ENCODE data around the gene ABHD16A. TPM values are rescaled to one million over a fixed set of nuclear protein-coding genes. Genes with fewer than 3 reads are reported as not detected.
A peak's percentile ranks its signal among the peaks of the same experiment; 100 is the strongest.

Gene ABHD16A
- total and polyA plus RNA-seq, 2 of the 13 experiments (the other 11 are each of a cell fraction or from before 2014, with no cell fraction given): 43.5 to 45.4 TPM

DNA sequence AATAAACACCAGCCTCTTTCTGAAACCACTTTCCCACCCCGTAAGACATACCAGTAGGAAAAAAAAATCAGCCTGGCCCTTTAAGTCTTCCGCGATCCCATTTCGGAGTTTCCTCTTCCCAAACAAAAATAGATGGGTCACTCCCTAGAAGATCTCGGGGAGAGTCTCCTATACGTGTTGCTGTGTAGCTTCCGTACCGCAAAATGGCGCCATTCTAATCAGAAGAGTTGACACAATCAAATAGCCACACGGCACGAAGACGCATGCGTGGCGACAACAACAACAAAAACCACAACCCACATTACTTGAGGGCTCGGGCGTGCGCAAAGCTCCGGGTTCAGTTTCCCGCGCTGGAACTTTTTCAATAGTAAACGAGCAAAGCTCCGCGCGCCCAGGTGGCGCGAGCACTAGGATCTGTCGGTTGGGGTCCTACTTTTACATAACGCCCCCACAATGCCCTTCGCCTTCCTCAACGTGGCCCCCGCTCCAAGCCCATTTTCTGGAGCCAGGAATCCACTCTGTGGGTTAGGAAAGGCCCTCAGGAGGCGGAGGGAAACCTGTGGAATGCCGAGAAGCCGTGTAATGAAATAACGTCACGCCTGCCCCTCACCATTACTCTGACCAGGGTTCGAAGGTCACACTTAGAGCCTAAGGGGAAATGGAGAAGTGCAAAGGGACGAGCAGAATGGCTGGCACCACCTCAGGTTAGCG, 38.2 kb downstream of the ABHD16A start, which contains the start of gene GPANK1 (continued):
- TF ChIP-seq, protein P1, sequence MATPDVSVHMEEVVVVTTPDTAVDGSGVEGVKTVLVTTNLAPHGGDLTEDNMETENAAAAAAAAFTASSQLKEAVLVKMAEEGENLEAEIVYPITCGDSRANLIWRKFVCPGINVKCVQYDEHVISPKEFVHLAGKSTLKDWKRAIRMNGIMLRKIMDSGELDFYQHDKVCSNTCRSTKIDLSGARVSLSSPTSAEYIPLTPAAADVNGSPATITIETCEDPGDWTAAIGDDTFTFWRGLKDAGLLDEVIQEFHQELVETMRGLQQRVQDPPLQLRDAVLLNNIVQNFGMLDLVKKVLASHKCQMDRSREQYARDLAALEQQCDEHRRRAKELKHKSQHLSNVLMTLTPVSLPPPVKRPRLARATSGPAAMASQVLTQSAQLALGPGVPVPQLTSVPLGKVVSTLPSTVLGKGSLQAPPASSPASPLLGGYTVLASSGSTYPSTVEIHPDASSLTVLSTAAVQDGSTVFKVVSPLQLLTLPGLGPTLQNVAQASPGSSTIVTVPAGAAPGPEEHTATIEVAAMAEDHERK (CRISPR knock-in tag; IDR thresholded peaks at IDR 0.05; ENCODE audit: low read depth): no peak
- no peak for TF ChIP-seq SATB2 (CRISPR knock-in tag; IDR thresholded peaks at IDR 0.05)
- TF ChIP-seq NR2C2 (CRISPR knock-in tag; IDR thresholded peaks at IDR 0.05; ENCODE audit: borderline replicate concordance): no peak
- TF ChIP-seq ZFP82 (CRISPR knock-in tag; IDR thresholded peaks at IDR 0.05; ENCODE audit: borderline replicate concordance): peak; percentile 90
- TF ChIP-seq, protein P2, sequence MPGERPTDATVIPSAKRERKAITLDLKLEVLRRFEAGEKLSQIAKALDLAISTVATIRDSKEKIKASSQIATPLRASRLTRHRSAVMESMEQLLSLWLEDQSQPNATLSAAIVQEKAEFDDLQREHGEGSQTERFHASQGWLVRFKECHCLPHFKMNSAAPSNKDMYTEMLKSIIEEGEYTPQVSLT (CRISPR knock-in tag; IDR thresholded peaks at IDR 0.05; ENCODE audit: borderline replicate concordance, low read depth): no peak
- TF ChIP-seq ZNF776 (CRISPR knock-in tag; IDR thresholded peaks at IDR 0.05): no peak; the same call in 1 of the 2 replicates
- TF ChIP-seq ZNF709 (CRISPR knock-in tag; IDR thresholded peaks at IDR 0.05): no peak
- TF ChIP-seq, protein P3, sequence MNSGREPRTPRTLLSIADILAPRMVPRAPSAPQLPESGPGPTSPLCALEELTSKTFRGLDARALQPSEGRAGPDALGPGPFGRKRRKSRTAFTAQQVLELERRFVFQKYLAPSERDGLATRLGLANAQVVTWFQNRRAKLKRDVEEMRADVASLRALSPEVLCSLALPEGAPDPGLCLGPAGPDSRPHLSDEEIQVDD (CRISPR knock-in tag; IDR thresholded peaks at IDR 0.05; ENCODE audit: borderline replicate concordance): 0 out of 2 replicates have a peak, but pooled peaks have one; percentile 25
- no peak for TF ChIP-seq CBX2 (IDR thresholded peaks at IDR 0.05; ENCODE audit: low read depth, low read length)
- 0 out of 2 replicates have a peak, but pooled peaks have one; percentile 27 for TF ChIP-seq CBX2 (CRISPR knock-in tag; IDR thresholded peaks at IDR 0.05; ENCODE audit: low read depth)
- TF ChIP-seq, protein P4, sequence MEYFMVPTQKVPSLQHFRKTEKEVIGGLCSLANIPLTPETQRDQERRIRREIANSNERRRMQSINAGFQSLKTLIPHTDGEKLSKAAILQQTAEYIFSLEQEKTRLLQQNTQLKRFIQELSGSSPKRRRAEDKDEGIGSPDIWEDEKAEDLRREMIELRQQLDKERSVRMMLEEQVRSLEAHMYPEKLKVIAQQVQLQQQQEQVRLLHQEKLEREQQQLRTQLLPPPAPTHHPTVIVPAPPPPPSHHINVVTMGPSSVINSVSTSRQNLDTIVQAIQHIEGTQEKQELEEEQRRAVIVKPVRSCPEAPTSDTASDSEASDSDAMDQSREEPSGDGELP (IDR thresholded peaks at IDR 0.05; ENCODE audit: borderline replicate concordance, low read depth): peak; percentile 12; the same call in 1 of the 2 replicates
- 0 out of 2 replicates have a peak, but pooled peaks have one; percentile 57 for TF ChIP-seq ZNF530 (CRISPR knock-in tag; IDR thresholded peaks at IDR 0.05; ENCODE audit: low read depth)
- TF ChIP-seq ZNF780A (CRISPR knock-in tag; IDR thresholded peaks at IDR 0.05): peak; percentile 53; the same call in 1 of the 2 replicates
- peak; percentile 38; the same call in 1 of the 2 replicates for TF ChIP-seq CBX5 (CRISPR knock-in tag; IDR thresholded peaks at IDR 0.05; ENCODE audit: borderline replicate concordance)
- peak; percentile 97 for TF ChIP-seq ZNF335 (CRISPR knock-in tag; IDR thresholded peaks at IDR 0.05)
- peak; percentile 69; the same call in 1 of the 2 replicates for TF ChIP-seq WIZ (CRISPR knock-in tag; IDR thresholded peaks at IDR 0.05)
- 0 out of 2 replicates have a peak, but pooled peaks have one; percentile 21 for TF ChIP-seq ZSCAN20 (CRISPR knock-in tag; IDR thresholded peaks at IDR 0.05; ENCODE audit: borderline replicate concordance)
- TF ChIP-seq, protein P5, sequence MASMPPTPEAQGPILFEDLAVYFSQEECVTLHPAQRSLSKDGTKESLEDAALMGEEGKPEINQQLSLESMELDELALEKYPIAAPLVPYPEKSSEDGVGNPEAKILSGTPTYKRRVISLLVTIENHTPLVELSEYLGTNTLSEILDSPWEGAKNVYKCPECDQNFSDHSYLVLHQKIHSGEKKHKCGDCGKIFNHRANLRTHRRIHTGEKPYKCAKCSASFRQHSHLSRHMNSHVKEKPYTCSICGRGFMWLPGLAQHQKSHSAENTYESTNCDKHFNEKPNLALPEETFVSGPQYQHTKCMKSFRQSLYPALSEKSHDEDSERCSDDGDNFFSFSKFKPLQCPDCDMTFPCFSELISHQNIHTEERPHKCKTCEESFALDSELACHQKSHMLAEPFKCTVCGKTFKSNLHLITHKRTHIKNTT (CRISPR knock-in tag; IDR thresholded peaks at IDR 0.05): no peak
- TF ChIP-seq ZNF546 (CRISPR knock-in tag; conservative IDR thresholded peaks at IDR 0.05): peak; percentile 92
- TF ChIP-seq, protein P6, sequence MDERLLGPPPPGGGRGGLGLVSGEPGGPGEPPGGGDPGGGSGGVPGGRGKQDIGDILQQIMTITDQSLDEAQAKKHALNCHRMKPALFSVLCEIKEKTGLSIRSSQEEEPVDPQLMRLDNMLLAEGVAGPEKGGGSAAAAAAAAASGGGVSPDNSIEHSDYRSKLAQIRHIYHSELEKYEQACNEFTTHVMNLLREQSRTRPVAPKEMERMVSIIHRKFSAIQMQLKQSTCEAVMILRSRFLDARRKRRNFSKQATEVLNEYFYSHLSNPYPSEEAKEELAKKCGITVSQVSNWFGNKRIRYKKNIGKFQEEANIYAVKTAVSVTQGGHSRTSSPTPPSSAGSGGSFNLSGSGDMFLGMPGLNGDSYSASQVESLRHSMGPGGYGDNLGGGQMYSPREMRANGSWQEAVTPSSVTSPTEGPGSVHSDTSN (CRISPR knock-in tag; IDR thresholded peaks at IDR 0.05): no peak
- TF ChIP-seq, protein P7, sequence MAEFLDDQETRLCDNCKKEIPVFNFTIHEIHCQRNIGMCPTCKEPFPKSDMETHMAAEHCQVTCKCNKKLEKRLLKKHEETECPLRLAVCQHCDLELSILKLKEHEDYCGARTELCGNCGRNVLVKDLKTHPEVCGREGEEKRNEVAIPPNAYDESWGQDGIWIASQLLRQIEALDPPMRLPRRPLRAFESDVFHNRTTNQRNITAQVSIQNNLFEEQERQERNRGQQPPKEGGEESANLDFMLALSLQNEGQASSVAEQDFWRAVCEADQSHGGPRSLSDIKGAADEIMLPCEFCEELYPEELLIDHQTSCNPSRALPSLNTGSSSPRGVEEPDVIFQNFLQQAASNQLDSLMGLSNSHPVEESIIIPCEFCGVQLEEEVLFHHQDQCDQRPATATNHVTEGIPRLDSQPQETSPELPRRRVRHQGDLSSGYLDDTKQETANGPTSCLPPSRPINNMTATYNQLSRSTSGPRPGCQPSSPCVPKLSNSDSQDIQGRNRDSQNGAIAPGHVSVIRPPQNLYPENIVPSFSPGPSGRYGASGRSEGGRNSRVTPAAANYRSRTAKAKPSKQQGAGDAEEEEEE (CRISPR knock-in tag; IDR thresholded peaks at IDR 0.05; ENCODE audit: borderline replicate concordance): peak; percentile 77
